ENCODE data around the gene PRKRA. TPM values are rescaled to one million over a fixed set of nuclear protein-coding genes. Genes with fewer than 3 reads are reported as not detected.

PRKRA gene
- total and polyA plus RNA-seq, 4 experiments from 2014 or later: 51.0 to 83.0 (median 54.7) TPM

DNA sequence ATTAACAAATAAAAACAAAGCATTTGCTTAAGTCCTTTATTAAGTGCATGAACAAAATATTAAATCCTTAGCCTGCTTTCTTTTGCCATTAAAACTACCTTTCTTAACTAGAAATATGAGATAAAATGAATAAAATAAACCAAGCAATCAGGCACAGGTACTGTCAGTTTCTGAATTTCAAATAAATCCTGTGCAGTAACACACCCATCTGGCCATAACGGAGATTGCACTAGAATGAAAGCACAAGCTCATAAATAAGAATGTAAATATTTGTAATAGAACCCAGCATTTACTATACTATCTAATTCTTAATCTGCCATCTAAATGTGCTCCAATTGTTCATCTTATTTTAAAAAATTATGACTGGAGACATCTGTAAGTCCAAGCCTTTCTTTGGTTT is 31.9 kb downstream of the PRKRA start:
- no peak overlapping the region for H3K4me3 ChIP-seq (ENCODE audit: low read length in 2 of 2)
- H3K27me3 ChIP-seq (ENCODE audit: insufficient read depth, low read length): no peaks in the 10 kb centered on the region
- H3K9me3 ChIP-seq (ENCODE audit: control insufficient read depth in 1 of 2, low read length in 2 of 2): no peaks in the 10 kb centered on the region
- Mint-ChIP-seq H3K4me3 (no peak overlapping the region), H3K9me3 (peaks cover 0 to 3% (median 0%) of the 10 kb centered on the region in 8 donors), H3K27ac (no peak overlapping the region), H3K36me3 (peaks cover 0 to 15% of the 10 kb centered on the region in 2 donors), H3K4me1 (peaks cover 8 to 17% (median 10%) of the 10 kb centered on the region in 4 donors), H3K27me3 (no peaks in the 10 kb centered on the region)
- H3K27ac ChIP-seq (ENCODE audit: low read depth, low read length): no peak overlapping the region
- ChIA-PET CTCF (ENCODE audit: partially characterized antibody) (interaction anchor here (0.7 to 10.3 kb wide), 3 partner anchors 21 to 61 kb away, joined by 3 to 256 read pairs (median 4); partner anchors contain the start of gene PLEKHA3), POLR2A (ENCODE audit: partially characterized antibody) (interaction anchor here (1.6 kb wide), 1 partner anchor 32 kb away, joined by 5 read pairs; the partner anchor contains the start of genes PJVK and PRKRA)
- intact Hi-C loops (cut with micrococcal nuclease): no loop called here
- no peak for DNase-seq
- no peaks in the 10 kb centered on the region for H3K36me3 ChIP-seq (ENCODE audit: insufficient read depth, low read length)
- H3K4me1 ChIP-seq (ENCODE audit: insufficient read depth, low read length): peaks cover 12% of the 10 kb centered on the region

DNA sequence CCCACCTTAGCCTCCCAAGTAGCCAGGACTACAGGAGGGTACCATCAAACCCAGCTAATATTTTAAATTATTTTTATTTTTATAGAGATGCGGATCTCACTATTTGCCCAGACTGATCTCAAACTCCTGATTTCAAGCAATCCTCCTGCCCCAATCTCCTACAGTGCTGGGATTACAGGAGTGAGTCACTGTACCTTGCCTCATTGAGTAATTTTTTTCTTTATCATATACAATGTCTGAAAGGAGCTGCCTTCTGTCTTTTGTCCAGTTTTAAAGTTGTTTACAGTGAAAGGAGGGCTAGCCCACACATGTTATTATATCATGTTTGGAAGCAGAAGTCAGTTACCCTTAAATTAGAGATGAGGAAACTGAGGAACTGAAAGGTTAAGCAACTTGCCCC is 32.5 kb downstream of the PRKRA start:
- ChIA-PET POLR2A (ENCODE audit: partially characterized antibody) (interaction anchor here (0.5 to 1.6 kb wide), 2 partner anchors 29 to 33 kb away, joined by 5 read pairs; partner anchors contain the start of genes PJVK and PRKRA), CTCF (ENCODE audit: partially characterized antibody) (interaction anchor here (0.6 to 10.3 kb wide), 4 partner anchors 20 to 62 kb away, joined by 3 to 256 read pairs (median 4); partner anchors contain the start of genes PJVK, PLEKHA3 and PRKRA)
- Mint-ChIP-seq H3K9me3 (peaks cover 0 to 3% (median 0%) of the 10 kb centered on the region in 8 donors), H3K4me3 (no peak overlapping the region), H3K36me3 (peaks cover 3 to 10% of the 10 kb centered on the region in 2 donors), H3K4me1 (peaks cover 10 to 24% (median 13%) of the 10 kb centered on the region in 4 donors), H3K27ac (no peak overlapping the region), H3K27me3 (no peaks in the 10 kb centered on the region)
- H3K4me1 ChIP-seq (ENCODE audit: insufficient read depth, low read length): peaks cover 15% of the 10 kb centered on the region
- H3K36me3 ChIP-seq (ENCODE audit: insufficient read depth, low read length): no peaks in the 10 kb centered on the region
- no peak overlapping the region for H3K27ac ChIP-seq (ENCODE audit: low read depth, low read length)
- DNase-seq: no peak
- intact Hi-C loops (cut with micrococcal nuclease): no loop called here
- H3K9me3 ChIP-seq (ENCODE audit: control insufficient read depth in 1 of 2, low read length in 2 of 2): no peaks in the 10 kb centered on the region
- H3K27me3 ChIP-seq (ENCODE audit: insufficient read depth, low read length): no peaks in the 10 kb centered on the region
- no peak overlapping the region for H3K4me3 ChIP-seq (ENCODE audit: low read length in 2 of 2)

GRCh38 chr2:178417916-178418315 is 33.1 kb downstream of the PRKRA start:
- no peak overlapping the region for H3K4me3 ChIP-seq (ENCODE audit: low read length in 2 of 2)
- Mint-ChIP-seq H3K27me3 (no peaks in the 10 kb centered on the region), H3K4me3 (no peak overlapping the region), H3K36me3 (peaks cover 3 to 9% of the 10 kb centered on the region in 2 donors), H3K27ac (no peak overlapping the region), H3K4me1 (peaks cover 11 to 29% (median 18%) of the 10 kb centered on the region in 4 donors), H3K9me3 (peaks cover 0 to 3% (median 0%) of the 10 kb centered on the region in 8 donors)
- CTCF ChIA-PET (ENCODE audit: partially characterized antibody): interaction anchor here (10.3 kb wide), 1 partner anchor 20 kb away, joined by 256 read pairs; no protein-coding TSS in a partner anchor
- intact Hi-C loops (cut with micrococcal nuclease): no loop called here
- no peak overlapping the region for H3K27ac ChIP-seq (ENCODE audit: low read depth, low read length)
- POLR2A ChIA-PET (ENCODE audit: partially characterized antibody): interaction anchor here (0.5 kb wide), 1 partner anchor 29 kb away, joined by 5 read pairs; no protein-coding TSS in a partner anchor
- H3K27me3 ChIP-seq (ENCODE audit: insufficient read depth, low read length): no peaks in the 10 kb centered on the region
- no peaks in the 10 kb centered on the region for H3K9me3 ChIP-seq (ENCODE audit: control insufficient read depth in 1 of 2, low read length in 2 of 2)
- no peaks in the 10 kb centered on the region for H3K36me3 ChIP-seq (ENCODE audit: insufficient read depth, low read length)
- DNase-seq: no peak
- H3K4me1 ChIP-seq (ENCODE audit: insufficient read depth, low read length): peaks cover 15% of the 10 kb centered on the region

DNA sequence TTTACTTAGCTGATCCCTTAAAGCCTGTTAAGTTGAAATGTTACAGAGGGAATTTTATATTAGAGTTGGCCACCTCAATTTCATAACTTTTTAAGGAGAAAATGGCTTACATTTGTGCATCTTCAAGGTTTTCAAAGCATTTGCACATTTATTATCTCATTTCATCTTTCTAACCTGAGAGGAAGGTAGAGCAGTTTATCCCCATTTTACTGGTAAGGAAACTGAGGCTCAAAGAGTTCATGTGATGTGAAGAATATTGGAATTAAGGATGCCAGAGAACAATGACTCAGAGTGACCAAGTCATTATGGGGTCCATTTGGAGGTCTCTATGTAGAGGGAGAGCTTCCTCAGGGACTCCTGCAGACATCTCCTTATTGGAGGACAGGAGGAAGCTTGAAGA is 35.0 kb downstream of the PRKRA start:
- ChIA-PET CTCF (ENCODE audit: partially characterized antibody) (interaction anchor here (2.2 to 10.3 kb wide), 2 partner anchors 10 to 18 kb away, joined by 10 to 256 read pairs; no protein-coding TSS in a partner anchor), POLR2A (ENCODE audit: partially characterized antibody) (no interaction called here)
- Histone ChIP-seq H3K36me3 (ENCODE audit: insufficient read depth, low read length) (no peaks in the 10 kb centered on the region), H3K27ac (ENCODE audit: low read depth, low read length) (no peak overlapping the region), H3K4me3 (ENCODE audit: low read length in 2 of 2) (no peak overlapping the region), H3K27me3 (ENCODE audit: insufficient read depth, low read length) (no peaks in the 10 kb centered on the region), H3K9me3 (ENCODE audit: control insufficient read depth in 1 of 2, low read length in 2 of 2) (no peaks in the 10 kb centered on the region), H3K4me1 (ENCODE audit: insufficient read depth, low read length) (peaks cover 15% of the 10 kb centered on the region)
- intact Hi-C loops (cut with micrococcal nuclease): no loop called here
- Mint-ChIP-seq H3K27ac (no peak overlapping the region), H3K27me3 (no peaks in the 10 kb centered on the region), H3K9me3 (no peaks in the 10 kb centered on the region), H3K36me3 (peaks cover 0 to 3% of the 10 kb centered on the region in 2 donors), H3K4me3 (no peak overlapping the region), H3K4me1 (peaks cover 11 to 32% (median 19%) of the 10 kb centered on the region in 4 donors)
- no peak for DNase-seq

GRCh38 chr2:178414266-178415247 is 36.4 kb downstream of the PRKRA start:
- Mint-ChIP-seq H3K36me3 (peaks cover 0 to 3% of the 10 kb centered on the region in 2 donors), H3K27me3 (peaks cover 0 to 3% of the 10 kb centered on the region in 2 donors), H3K9me3 (no peaks in the 10 kb centered on the region), H3K4me1 (peaks cover 11 to 32% (median 19%) of the 10 kb centered on the region in 4 donors), H3K27ac (peak overlapping the region; percentile 87 to 99 (median 97)), H3K4me3 (peak overlapping the region; percentile 86 to 97 (median 92))
- DNase-seq: peak; percentile 61 to 79 (median 71)
- Histone ChIP-seq H3K4me1 (ENCODE audit: insufficient read depth, low read length) (peaks cover 15% of the 10 kb centered on the region), H3K9me3 (ENCODE audit: control insufficient read depth in 1 of 2, low read length in 2 of 2) (no peaks in the 10 kb centered on the region), H3K36me3 (ENCODE audit: insufficient read depth, low read length) (no peaks in the 10 kb centered on the region), H3K27me3 (ENCODE audit: insufficient read depth, low read length) (no peaks in the 10 kb centered on the region), H3K4me3 (ENCODE audit: low read length in 2 of 2) (peak overlapping the region; percentile 80 to 86), H3K27ac (ENCODE audit: low read depth, low read length) (peak overlapping the region; percentile 69)
- CTCF ChIA-PET (ENCODE audit: partially characterized antibody): interaction anchor here (0.6 to 10.3 kb wide), 25 partner anchors 9 to 308 kb away, joined by 3 to 256 read pairs (median 6); partner anchors contain the start of genes PJVK, PLEKHA3, PRKRA and RBM45
- intact Hi-C loops (cut with micrococcal nuclease): loop anchor here (1.0 kb wide), 4 partner anchors 17 to 302 kb away; partner anchors contain the start of genes FKBP7 and RBM45
- POLR2A ChIA-PET (ENCODE audit: partially characterized antibody): interaction anchor here (0.6 to 3.1 kb wide), 12 partner anchors 10 to 1021 kb away, joined by 3 to 56 read pairs (median 4); partner anchors contain the start of genes PJVK, PLEKHA3 and PRKRA

- H3K36me3 ChIP-seq (ENCODE audit: insufficient read depth, low read length): no peaks in the 10 kb centered on the region
- peaks cover 0 to 3% of the 10 kb centered on the region in 2 donors for H3K36me3 Mint-ChIP-seq
Observed at GRCh38 chr2:178413472-178414265, 37.3 kb downstream of the PRKRA start.

More at GRCh38 chr2:178413472-178414265, 37.3 kb downstream of the PRKRA start:
- Histone ChIP-seq H3K9me3 (ENCODE audit: control insufficient read depth in 1 of 2, low read length in 2 of 2) (no peaks in the 10 kb centered on the region), H3K4me1 (ENCODE audit: insufficient read depth, low read length) (peaks cover 15% of the 10 kb centered on the region), H3K27me3 (ENCODE audit: insufficient read depth, low read length) (no peaks in the 10 kb centered on the region), H3K27ac (ENCODE audit: low read depth, low read length) (peak overlapping the region; percentile 69), H3K4me3 (ENCODE audit: low read length in 2 of 2) (peak overlapping the region; percentile 80 to 86)
- CTCF ChIA-PET (ENCODE audit: partially characterized antibody): interaction anchor here (0.6 to 10.3 kb wide), 17 partner anchors 10 to 303 kb away, joined by 3 to 256 read pairs (median 8); partner anchors contain the start of genes PJVK, PLEKHA3, PRKRA and RBM45
- POLR2A ChIA-PET (ENCODE audit: partially characterized antibody): interaction anchor here (0.8 to 3.1 kb wide), 10 partner anchors 9 to 109 kb away, joined by 3 to 56 read pairs (median 4); partner anchors contain the start of genes PJVK, PLEKHA3 and PRKRA
- peak; percentile 69 to 80 (median 77) for DNase-seq
- peaks cover 11 to 32% (median 19%) of the 10 kb centered on the region in 4 donors for H3K4me1 Mint-ChIP-seq
- no peaks in the 10 kb centered on the region for H3K9me3 Mint-ChIP-seq
- peak overlapping the region; percentile 86 to 97 (median 92) for H3K4me3 Mint-ChIP-seq
- H3K27ac Mint-ChIP-seq: peak overlapping the region; percentile 87 to 99 (median 97)
- intact Hi-C loops (cut with micrococcal nuclease): loop anchor here (1.0 kb wide), 6 partner anchors 16 to 301 kb away; partner anchors contain the start of genes FKBP7 and RBM45
- H3K27me3 Mint-ChIP-seq: peaks cover 0 to 3% of the 10 kb centered on the region in 2 donors

Measured in CD4-positive, alpha-beta memory T cell (primary cell).